Panc1 (cell line): Measurements from ENCODE around the gene LOXL4. TPM values are rescaled to one million over a fixed set of nuclear protein-coding genes. Genes with fewer than 3 reads are reported as not detected.

ENCODE experiments used
- ATAC-seq: fragments of 200-7000 bp; cut with Tn5 transposase; 2 replicates; pipeline ENCODE4 v1.9.1; 2020; ENCODE audit warnings: mild to moderate bottlenecking, moderate library complexity
- BruUV-seq: library from RNA; stranded (reverse); fragments of 400-500 nt; replicated peaks from 2 replicates; lab custom pipeline; 2021; lab: Mats Ljungman, UMichigan
- CTCF ChIA-PET: fragments of 300-600 bp; sonication (Branson Sonifier 250); formaldehyde crosslinking; loops from one replicate; lab custom pipeline; 2022; ENCODE audit warnings: antibody characterized with exemption; lab: Charles Lee
- POLR2A ChIA-PET: fragments of 300-600 bp; sonication (Branson Sonifier 250); formaldehyde crosslinking; loops from one replicate; lab custom pipeline; 2022; ENCODE audit warnings: antibody characterized with exemption; lab: Charles Lee
- DNase-seq: peaks from one replicate; pipeline ENCODE4 v3.0.0-alpha.2; 2010; ENCODE audit warnings: low read depth, low spot score
- H3K27ac ChIP-seq: 2 replicates; pipeline ENCODE4 v1.5.1; 2011; ENCODE audit warnings: mild to moderate bottlenecking, low read length, inconsistent platforms
- H3K27me3 ChIP-seq: fragments of 200-500 bp; sonication (Bioruptor generic); 2 replicates; pipeline ENCODE4 v1.6.0; 2014; ENCODE audit warnings: low read length, inconsistent platforms; ENCODE audit not compliant: control insufficient read depth, insufficient read depth
- H3K36me3 ChIP-seq: fragments of 200-500 bp; sonication (Bioruptor generic); 2 replicates; pipeline ENCODE4 v1.5.1; 2014; ENCODE audit warnings: inconsistent platforms, mild to moderate bottlenecking, low read length, moderate library complexity; ENCODE audit not compliant: control insufficient read depth, insufficient read depth
- H3K4me1 ChIP-seq: 2 replicates; pipeline ENCODE4 v1.5.1; 2011; ENCODE audit warnings: inconsistent platforms, mild to moderate bottlenecking, low read length, moderate library complexity; ENCODE audit not compliant: control insufficient read depth, insufficient read depth
- H3K4me3 ChIP-seq, 2 experiments: 2 replicates each; pipeline ENCODE4 v1.5.1; 2011 to 2012; ENCODE audit warnings: low read depth in 2 of 2, low read length in 2 of 2, mild to moderate bottlenecking in 2 of 2, inconsistent platforms in 1 of 2, moderate library complexity in 1 of 2
- H3K9me3 ChIP-seq: fragments of 200-500 bp; sonication (Bioruptor generic); 2 replicates; pipeline ENCODE4 v1.5.1; 2014; ENCODE audit warnings: low read depth, mild to moderate bottlenecking, inconsistent platforms, low read length, moderate library complexity; ENCODE audit not compliant: control insufficient read depth, insufficient read depth
- POLR2AphosphoS5 ChIP-seq: IDR thresholded peaks from 2 replicates; pipeline ENCODE4 v1.6.1; 2012; ENCODE audit warnings: mild to moderate bottlenecking, low read depth, low read length, moderate library complexity
- SIN3A ChIP-seq: IDR thresholded peaks from 2 replicates; pipeline ENCODE4 v1.6.1; 2012; ENCODE audit warnings: low read depth, mild to moderate bottlenecking, low read length, moderate library complexity, borderline replicate concordance; ENCODE audit not compliant: insufficient read depth
- TCF7L2 ChIP-seq: IDR thresholded peaks from 2 replicates; pipeline ENCODE4 v1.6.1; 2011; ENCODE audit warnings: mild to moderate bottlenecking, low read depth, low read length, inconsistent platforms
- in situ Hi-C: cut with HindIII; loops from 2 replicates; pipeline ENCODE4 v1.10.0; 2016; ENCODE audit warnings: low sequenced_read_pairs, low pct_unique_long_range_greater_than_20kb
- intact Hi-C: fragments of 100-400 bp; cut with micrococcal nuclease; formaldehyde crosslinking; loops from one replicate; pipeline ENCODE4 v1.10.0; 2022; ENCODE audit not compliant: unreplicated experiment
- total RNA-seq: library from RNA; stranded (reverse); gene quantifications from one replicate; pipeline ENCODE4 v1.2.1, GENCODE V29; 2021; ENCODE audit not compliant: unreplicated experiment
- TF ChIP-seq, protein P1 (sequence below), 2 experiments: IDR thresholded peaks; 2 replicates each; pipeline ENCODE4 v1.6.1; 2011 to 2012; ENCODE audit warnings: low read depth in 2 of 2, control low read depth in 1 of 2, low read length in 1 of 2, mild to moderate bottlenecking in 1 of 2, moderate library complexity in 1 of 2; ENCODE audit not compliant: insufficient read depth in 1 of 2
- TF ChIP-seq, protein P2 (sequence below): fragments of 450-650 bp; IDR thresholded peaks from 2 replicates; pipeline ENCODE4 v1.5.1; 2017; ENCODE audit warnings: mild to moderate bottlenecking

The LOXL4 gene
- total RNA-seq, 1 experiment from 2014 or later: 17.7 TPM

DNA sequence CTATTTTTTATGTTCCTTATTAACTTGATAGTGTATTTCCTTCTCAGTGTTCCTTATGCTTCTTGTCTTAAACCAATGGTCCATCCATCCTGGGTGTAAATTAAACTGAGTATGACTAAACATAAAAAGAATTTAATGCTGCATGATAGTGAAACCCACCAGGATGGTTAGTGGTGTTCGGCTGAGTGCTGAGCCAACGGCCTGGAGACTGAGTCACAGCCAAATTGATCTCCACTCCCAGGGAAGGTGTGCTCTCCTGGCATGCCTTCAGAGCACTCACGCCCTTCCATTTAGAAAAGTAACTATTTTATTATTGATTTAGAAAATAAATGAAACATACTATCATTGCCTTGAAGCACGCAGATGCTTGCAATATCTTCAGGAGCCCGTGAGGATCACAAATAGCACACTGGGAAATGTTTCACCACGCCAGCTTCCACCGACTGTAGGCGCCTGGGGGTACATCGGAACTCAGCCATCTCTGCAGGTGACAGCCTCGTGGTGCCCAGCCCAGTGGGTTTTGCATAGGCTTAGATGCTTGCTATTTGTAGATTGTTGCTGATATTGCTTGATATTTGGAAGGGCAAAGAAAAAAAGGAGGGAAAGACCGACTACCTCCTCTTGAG is 40.0 kb upstream of the LOXL4 start:
- ChIA-PET POLR2A (no interaction called here), CTCF (interaction anchor here (1.1 to 2.2 kb wide), 3 partner anchors 41 to 81 kb away, joined by 5 to 43 read pairs (median 12); partner anchors contain the start of gene LOXL4)
- Histone ChIP-seq H3K36me3 (no peaks in the 10 kb centered on the region), H3K4me3 (no peak overlapping the region), H3K9me3 (no peaks in the 10 kb centered on the region), H3K27me3 (no peaks in the 10 kb centered on the region), H3K27ac (no peak overlapping the region), H3K4me1 (peaks cover 13% of the 10 kb centered on the region)
- ATAC-seq (no peak), DNase-seq (no peak)
- intact Hi-C loops: loop anchor here (2.0 to 10.0 kb wide), 2 partner anchors 45 to 393 kb away; no protein-coding TSS in a partner anchor
- BruUV-seq: no TSS peak
- TF ChIP-seq TCF7L2: no peak
- TF ChIP-seq, protein P1, sequence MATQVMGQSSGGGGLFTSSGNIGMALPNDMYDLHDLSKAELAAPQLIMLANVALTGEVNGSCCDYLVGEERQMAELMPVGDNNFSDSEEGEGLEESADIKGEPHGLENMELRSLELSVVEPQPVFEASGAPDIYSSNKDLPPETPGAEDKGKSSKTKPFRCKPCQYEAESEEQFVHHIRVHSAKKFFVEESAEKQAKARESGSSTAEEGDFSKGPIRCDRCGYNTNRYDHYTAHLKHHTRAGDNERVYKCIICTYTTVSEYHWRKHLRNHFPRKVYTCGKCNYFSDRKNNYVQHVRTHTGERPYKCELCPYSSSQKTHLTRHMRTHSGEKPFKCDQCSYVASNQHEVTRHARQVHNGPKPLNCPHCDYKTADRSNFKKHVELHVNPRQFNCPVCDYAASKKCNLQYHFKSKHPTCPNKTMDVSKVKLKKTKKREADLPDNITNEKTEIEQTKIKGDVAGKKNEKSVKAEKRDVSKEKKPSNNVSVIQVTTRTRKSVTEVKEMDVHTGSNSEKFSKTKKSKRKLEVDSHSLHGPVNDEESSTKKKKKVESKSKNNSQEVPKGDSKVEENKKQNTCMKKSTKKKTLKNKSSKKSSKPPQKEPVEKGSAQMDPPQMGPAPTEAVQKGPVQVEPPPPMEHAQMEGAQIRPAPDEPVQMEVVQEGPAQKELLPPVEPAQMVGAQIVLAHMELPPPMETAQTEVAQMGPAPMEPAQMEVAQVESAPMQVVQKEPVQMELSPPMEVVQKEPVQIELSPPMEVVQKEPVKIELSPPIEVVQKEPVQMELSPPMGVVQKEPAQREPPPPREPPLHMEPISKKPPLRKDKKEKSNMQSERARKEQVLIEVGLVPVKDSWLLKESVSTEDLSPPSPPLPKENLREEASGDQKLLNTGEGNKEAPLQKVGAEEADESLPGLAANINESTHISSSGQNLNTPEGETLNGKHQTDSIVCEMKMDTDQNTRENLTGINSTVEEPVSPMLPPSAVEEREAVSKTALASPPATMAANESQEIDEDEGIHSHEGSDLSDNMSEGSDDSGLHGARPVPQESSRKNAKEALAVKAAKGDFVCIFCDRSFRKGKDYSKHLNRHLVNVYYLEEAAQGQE (IDR thresholded peaks at IDR 0.05; ENCODE audit: insufficient read depth in 1 of 2, low read depth in 2 of 2, low read length in 1 of 2): no peak
- TF ChIP-seq, protein P2, sequence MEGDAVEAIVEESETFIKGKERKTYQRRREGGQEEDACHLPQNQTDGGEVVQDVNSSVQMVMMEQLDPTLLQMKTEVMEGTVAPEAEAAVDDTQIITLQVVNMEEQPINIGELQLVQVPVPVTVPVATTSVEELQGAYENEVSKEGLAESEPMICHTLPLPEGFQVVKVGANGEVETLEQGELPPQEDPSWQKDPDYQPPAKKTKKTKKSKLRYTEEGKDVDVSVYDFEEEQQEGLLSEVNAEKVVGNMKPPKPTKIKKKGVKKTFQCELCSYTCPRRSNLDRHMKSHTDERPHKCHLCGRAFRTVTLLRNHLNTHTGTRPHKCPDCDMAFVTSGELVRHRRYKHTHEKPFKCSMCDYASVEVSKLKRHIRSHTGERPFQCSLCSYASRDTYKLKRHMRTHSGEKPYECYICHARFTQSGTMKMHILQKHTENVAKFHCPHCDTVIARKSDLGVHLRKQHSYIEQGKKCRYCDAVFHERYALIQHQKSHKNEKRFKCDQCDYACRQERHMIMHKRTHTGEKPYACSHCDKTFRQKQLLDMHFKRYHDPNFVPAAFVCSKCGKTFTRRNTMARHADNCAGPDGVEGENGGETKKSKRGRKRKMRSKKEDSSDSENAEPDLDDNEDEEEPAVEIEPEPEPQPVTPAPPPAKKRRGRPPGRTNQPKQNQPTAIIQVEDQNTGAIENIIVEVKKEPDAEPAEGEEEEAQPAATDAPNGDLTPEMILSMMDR: no peak
- no peak for TF ChIP-seq SIN3A
- no peak for TF ChIP-seq POLR2AphosphoS5
- in situ Hi-C loops: no loop called here

- peaks cover 13% of the 10 kb centered on the region for H3K4me1 ChIP-seq
- intact Hi-C loops: loop anchor here (10.0 kb wide), 1 partner anchor 392 kb away; no protein-coding TSS in a partner anchor
- DNase-seq: no peak
- in situ Hi-C loops: no loop called here
- H3K27me3 ChIP-seq: no peaks in the 10 kb centered on the region
- TF ChIP-seq TCF7L2: no peak
- TF ChIP-seq, protein P1 (IDR thresholded peaks at IDR 0.05; ENCODE audit: insufficient read depth in 1 of 2, low read depth in 2 of 2, low read length in 1 of 2): no peak
- no peak for TF ChIP-seq SIN3A
- TF ChIP-seq, protein P2: no peak
- no peak for TF ChIP-seq POLR2AphosphoS5
- H3K36me3 ChIP-seq: no peaks in the 10 kb centered on the region
- no peak for ATAC-seq
- ChIA-PET CTCF (interaction anchor here (0.6 kb wide), 1 partner anchor 971 kb away, joined by 6 read pairs; no protein-coding TSS in a partner anchor), POLR2A (no interaction called here)
- BruUV-seq: no TSS peak
- H3K9me3 ChIP-seq: no peaks in the 10 kb centered on the region
- H3K27ac ChIP-seq: no peak overlapping the region
- no peak overlapping the region for H3K4me3 ChIP-seq
Observed at GRCh38 chr10:98306501-98306900, 38.5 kb upstream of the LOXL4 start.
